Keratinocyte (primary cell): ENCODE results near the gene KRT1. TPM values are rescaled to one million over a fixed set of nuclear protein-coding genes. Genes with fewer than 3 reads are reported as not detected.

ENCODE experiments used
- DNase-seq: peaks from one replicate; pipeline ENCODE4 v3.0.0-alpha.2; 2011; ENCODE audit warnings: low read depth, missing footprints, low spot score
- FAIRE-seq: peaks from 2 replicates; lab custom pipeline; 2011; peaks lifted over from hg19 to GRCh38; lab: Jason Lieb, UNC
- H2AFZ ChIP-seq: 2 replicates; pipeline ENCODE4 v1.6.0; 2012; ENCODE audit warnings: low read length, control low read depth, inconsistent platforms; ENCODE audit not compliant: control insufficient read depth
- H3K27ac ChIP-seq: 2 replicates; pipeline ENCODE4 v1.5.1; 2011; ENCODE audit warnings: low read length; ENCODE audit not compliant: control insufficient read depth, insufficient read depth
- H3K27me3 ChIP-seq: 3 replicates; pipeline ENCODE4 v1.6.0; 2011; ENCODE audit warnings: low read length; ENCODE audit not compliant: control insufficient read depth, insufficient read depth; ENCODE audit errors: extremely low read depth
- H3K36me3 ChIP-seq, 2 experiments: 2 replicates in 1 of 2; 3 replicates in 1 of 2; pipeline ENCODE4 v1.5.1; 2011; ENCODE audit warnings: low read length in 2 of 2, mild to moderate bottlenecking in 1 of 2; ENCODE audit not compliant: control insufficient read depth in 2 of 2, insufficient read depth in 2 of 2; ENCODE audit errors: extremely low read depth in 1 of 2
- H3K4me1 ChIP-seq: 3 replicates; pipeline ENCODE4 v1.5.1; 2011; ENCODE audit warnings: low read length; ENCODE audit not compliant: control insufficient read depth, insufficient read depth; ENCODE audit errors: extremely low read depth
- H3K4me2 ChIP-seq: 3 replicates; pipeline ENCODE4 v1.6.0; 2011; ENCODE audit warnings: low read depth, low read length; ENCODE audit not compliant: control insufficient read depth, insufficient read depth; ENCODE audit errors: extremely low read depth
- H3K4me3 ChIP-seq, 3 experiments: fragments of 200-600 bp in 1 of 3; sonication (generic) in 1 of 3; 2 replicates in 2 of 3; 3 replicates in 1 of 3; pipeline ENCODE4 v1.5.1; 2011 to 2016; ENCODE audit warnings: low read length in 3 of 3, mild to moderate bottlenecking in 3 of 3, control low read depth in 2 of 3, inconsistent platforms in 1 of 3, low read depth in 1 of 3, mixed read lengths in 1 of 3, mixed run types in 1 of 3, moderate library complexity in 1 of 3; ENCODE audit not compliant: control insufficient read depth in 2 of 3, insufficient read depth in 2 of 3; ENCODE audit errors: extremely low read depth in 1 of 3
- H3K79me2 ChIP-seq: 2 replicates; pipeline ENCODE4 v1.6.0; 2012; ENCODE audit warnings: low read length; ENCODE audit not compliant: control insufficient read depth, insufficient read depth
- H3K9ac ChIP-seq: 3 replicates; pipeline ENCODE4 v1.6.0; 2011; ENCODE audit warnings: low read length; ENCODE audit not compliant: control insufficient read depth, insufficient read depth; ENCODE audit errors: extremely low read depth
- H3K9me1 ChIP-seq: 3 replicates; pipeline ENCODE4 v1.6.0; 2011; ENCODE audit warnings: low read length; ENCODE audit not compliant: control insufficient read depth, insufficient read depth; ENCODE audit errors: extremely low read depth
- H3K9me3 ChIP-seq: 2 replicates; pipeline ENCODE4 v1.5.1; 2012; ENCODE audit warnings: low read depth, low read length; ENCODE audit not compliant: control insufficient read depth
- H4K20me1 ChIP-seq: 3 replicates; pipeline ENCODE4 v1.6.0; 2011; ENCODE audit warnings: low read length; ENCODE audit not compliant: control insufficient read depth, insufficient read depth; ENCODE audit errors: extremely low read depth
- EZH2 ChIP-seq: IDR thresholded peaks from one replicate; pipeline ENCODE4 v1.6.1; 2012; ENCODE audit warnings: inconsistent platforms, mild to moderate bottlenecking, low read length, moderate library complexity
- dilution Hi-C: fragments of 300-500 bp; cut with MboI; formaldehyde crosslinking; loops from one replicate; pipeline ENCODE4 v1.7.0; 2020; ENCODE audit warnings: low sequenced_read_pairs; ENCODE audit not compliant: extremely low pct_ligation_motif_present
- polyA plus RNA-seq, 5 experiments: library from polyadenylated mRNA; depleted of rRNA in 3 of 5; stranded (reverse) in 3 of 5; stranded (forward) in 1 of 5; unstranded in 1 of 5; fragments of >200 nt; gene quantifications; 1 replicate in 1 of 5; 2 replicates in 3 of 5; 3 replicates in 1 of 5; pipeline versions ENCODE4 v1.2.1 to v1.2.3, GENCODE V29; 2011 to 2012; ENCODE audit warnings: missing spikeins in 2 of 5, low read depth in 1 of 5, low replicate concordance in 1 of 5
- TF ChIP-seq, protein P1 (sequence below), 3 experiments: IDR thresholded peaks in 1 of 3; conservative IDR thresholded peaks in 1 of 3; optimal IDR thresholded peaks in 1 of 3; 2 replicates in 2 of 3; 3 replicates in 1 of 3; pipeline versions ENCODE3 to v1.5.1; 2011; ENCODE audit warnings: low read length in 3 of 3, mild to moderate bottlenecking in 3 of 3, moderate library complexity in 2 of 3, control low read depth in 1 of 3, inconsistent platforms in 1 of 3; ENCODE audit not compliant: insufficient read depth in 2 of 3; ENCODE audit errors: extremely low read depth in 1 of 3

KRT1 gene
- polyA plus RNA-seq, 1 donor (not counting 4 experiments of a cell fraction or from before 2014, with no cell fraction given) = 92.2 TPM

DNA sequence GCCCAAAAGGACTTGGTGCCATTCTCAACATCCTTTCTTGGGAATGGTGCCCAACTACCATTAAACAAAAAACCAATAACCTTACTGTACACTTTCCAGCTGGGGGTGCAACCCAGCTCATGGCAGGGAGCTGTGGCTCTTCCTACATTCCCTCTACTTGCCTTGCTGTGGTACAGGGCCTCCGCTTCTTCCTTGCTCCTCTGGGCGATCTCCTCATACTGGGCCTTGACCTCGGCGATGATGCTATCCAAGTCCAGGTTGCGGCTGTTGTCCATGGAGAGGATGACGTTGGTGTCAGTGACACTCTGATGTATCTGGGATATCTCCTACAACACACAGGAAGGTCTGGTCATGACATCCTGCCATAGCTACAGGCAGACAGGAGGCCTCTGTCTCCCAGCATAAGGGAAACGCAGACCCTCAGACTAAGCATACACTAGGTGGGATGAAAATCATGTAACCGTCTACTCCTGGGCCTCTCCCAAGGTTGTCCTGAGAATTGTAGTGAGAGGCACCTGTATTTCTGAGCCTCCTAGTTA lies 32.1 kb downstream of the KRT1 start:
- Histone ChIP-seq H3K9ac (no peak overlapping the region), H3K4me3 (no peak overlapping the region), H3K27ac (no peak overlapping the region), H3K9me3 (peaks cover 2% of the 10 kb centered on the region), H3K79me2 (no peaks in the 10 kb centered on the region), H3K9me1 (no peaks in the 10 kb centered on the region), H3K36me3 (no peaks in the 10 kb centered on the region), H3K4me2 (no peak overlapping the region), H4K20me1 (no peaks in the 10 kb centered on the region), H3K4me1 (peaks cover 5% of the 10 kb centered on the region), H3K27me3 (peaks cover 14% of the 10 kb centered on the region), H2AFZ (no peak overlapping the region)
- dilution Hi-C loops = no loop called here
- TF ChIP-seq EZH2 = no peak
- TF ChIP-seq, protein P1, sequence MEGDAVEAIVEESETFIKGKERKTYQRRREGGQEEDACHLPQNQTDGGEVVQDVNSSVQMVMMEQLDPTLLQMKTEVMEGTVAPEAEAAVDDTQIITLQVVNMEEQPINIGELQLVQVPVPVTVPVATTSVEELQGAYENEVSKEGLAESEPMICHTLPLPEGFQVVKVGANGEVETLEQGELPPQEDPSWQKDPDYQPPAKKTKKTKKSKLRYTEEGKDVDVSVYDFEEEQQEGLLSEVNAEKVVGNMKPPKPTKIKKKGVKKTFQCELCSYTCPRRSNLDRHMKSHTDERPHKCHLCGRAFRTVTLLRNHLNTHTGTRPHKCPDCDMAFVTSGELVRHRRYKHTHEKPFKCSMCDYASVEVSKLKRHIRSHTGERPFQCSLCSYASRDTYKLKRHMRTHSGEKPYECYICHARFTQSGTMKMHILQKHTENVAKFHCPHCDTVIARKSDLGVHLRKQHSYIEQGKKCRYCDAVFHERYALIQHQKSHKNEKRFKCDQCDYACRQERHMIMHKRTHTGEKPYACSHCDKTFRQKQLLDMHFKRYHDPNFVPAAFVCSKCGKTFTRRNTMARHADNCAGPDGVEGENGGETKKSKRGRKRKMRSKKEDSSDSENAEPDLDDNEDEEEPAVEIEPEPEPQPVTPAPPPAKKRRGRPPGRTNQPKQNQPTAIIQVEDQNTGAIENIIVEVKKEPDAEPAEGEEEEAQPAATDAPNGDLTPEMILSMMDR (optimal IDR thresholded peaks at IDR 0.05 in 1 of 3, IDR thresholded peaks at IDR 0.05 in 1 of 3, conservative IDR thresholded peaks at IDR 0.05 in 1 of 3; ENCODE audit: extremely low read depth in 1 of 3, insufficient read depth in 2 of 3, low read length in 3 of 3) = no peak
- no peak for FAIRE-seq
- DNase-seq = no peak

DNA sequence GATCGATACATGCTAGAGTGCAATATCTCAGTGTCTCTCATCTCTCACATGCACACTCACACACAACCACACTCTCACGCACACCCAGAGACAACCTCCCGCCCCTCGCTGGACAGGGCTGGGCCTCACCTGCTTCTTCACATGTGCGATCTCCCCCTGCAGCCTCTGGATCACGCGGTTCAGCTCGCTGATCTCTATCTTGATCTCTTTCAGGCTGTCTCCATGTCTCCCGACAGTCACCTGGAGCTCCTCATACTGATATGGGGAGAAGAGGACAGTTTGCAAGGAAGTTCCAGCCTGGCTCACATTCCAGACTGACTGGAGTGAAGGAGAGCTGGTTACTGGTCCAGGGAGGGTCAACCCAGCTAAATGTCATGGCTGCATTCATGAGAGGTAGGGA lies 32.6 kb downstream of the KRT1 start:
- Histone ChIP-seq H3K9me3 (peaks cover 2% of the 10 kb centered on the region), H4K20me1 (no peaks in the 10 kb centered on the region), H3K79me2 (no peaks in the 10 kb centered on the region), H3K36me3 (no peaks in the 10 kb centered on the region), H3K27ac (no peak overlapping the region), H3K9me1 (no peaks in the 10 kb centered on the region), H3K27me3 (peaks cover 14% of the 10 kb centered on the region), H3K9ac (no peak overlapping the region), H2AFZ (no peak overlapping the region), H3K4me2 (no peak overlapping the region), H3K4me1 (peaks cover 5% of the 10 kb centered on the region), H3K4me3 (no peak overlapping the region)
- no peak for FAIRE-seq
- no peak for TF ChIP-seq EZH2
- TF ChIP-seq, protein P1 (optimal IDR thresholded peaks at IDR 0.05 in 1 of 3, IDR thresholded peaks at IDR 0.05 in 1 of 3, conservative IDR thresholded peaks at IDR 0.05 in 1 of 3; ENCODE audit: extremely low read depth in 1 of 3, insufficient read depth in 2 of 3, low read length in 3 of 3) = no peak
- DNase-seq = no peak
- dilution Hi-C loops = no loop called here
